LNCaP clone FGC (cell line): ENCODE measurements around the gene SORCS2.

Experiments
- DNase-seq: peaks from one replicate; pipeline ENCODE4 v3.0.0-alpha.2; 2011; ENCODE audit warnings: low read depth
- H3K4me3 ChIP-seq: 2 replicates; pipeline ENCODE4 v1.5.1; 2011; ENCODE audit warnings: mild to moderate bottlenecking, low read depth, low read length, control low read depth
- CTCF ChIP-seq: IDR thresholded peaks from 2 replicates; pipeline ENCODE4 v1.5.1; 2012; ENCODE audit warnings: mild to moderate bottlenecking; ENCODE audit not compliant: control insufficient read depth, insufficient read depth; ENCODE audit errors: extremely low read depth

SORCS2 gene

GRCh38 chr4:7747566-7747965 lies 555.2 kb downstream of the SORCS2 start:
- no peak for DNase-seq
- TF ChIP-seq CTCF, result no peak
- H3K4me3 ChIP-seq, result no peak overlapping the region

DNA sequence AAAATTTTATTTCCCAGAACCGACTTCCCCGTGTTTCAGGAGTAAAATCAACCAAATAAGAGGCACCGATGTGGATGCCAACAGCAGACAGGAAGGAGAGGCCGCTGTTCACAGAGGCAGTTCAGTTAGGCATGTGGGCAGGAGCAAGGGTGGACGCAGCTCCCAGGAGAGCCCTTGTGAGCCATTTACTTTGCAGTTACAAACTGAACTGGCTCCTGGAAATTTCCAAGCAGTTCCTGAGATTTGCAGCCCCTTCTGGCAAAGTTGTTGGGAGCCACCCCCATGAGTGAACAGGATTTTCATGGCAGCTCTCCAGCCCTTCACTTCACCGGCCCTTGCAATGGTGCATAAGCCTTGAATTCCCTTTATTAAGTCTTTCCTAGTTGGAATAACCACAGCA lies 558.2 kb downstream of the SORCS2 start:
- DNase-seq, result no peak
- TF ChIP-seq CTCF, result no peak

GRCh38 chr4:7750972-7751371 lies 558.6 kb downstream of the SORCS2 start:
- no peak for TF ChIP-seq CTCF
- no peak overlapping the region for H3K4me3 ChIP-seq
- no peak for DNase-seq

More for the DNA sequence above, 558.2 kb downstream of the SORCS2 start:
- no peak overlapping the region for H3K4me3 ChIP-seq

DNA sequence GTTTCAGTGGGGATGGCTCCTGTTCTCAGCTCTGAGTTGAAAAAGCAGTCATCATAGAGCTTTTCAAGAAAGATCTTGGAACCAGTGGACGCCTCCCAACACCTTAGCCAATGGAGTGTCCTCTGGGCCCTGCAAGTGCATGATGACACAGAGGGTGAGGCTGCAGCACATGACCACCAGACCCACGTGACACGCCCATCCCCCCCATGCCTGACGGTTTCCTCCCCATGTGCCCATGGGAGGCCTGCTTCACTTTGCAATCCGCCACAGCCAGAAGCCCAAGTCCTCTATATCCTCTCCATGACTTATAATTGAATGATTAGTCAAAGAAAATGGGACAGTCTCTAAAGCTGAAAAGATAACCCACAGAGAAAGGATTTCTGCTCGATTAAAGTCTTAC lies 560.3 kb downstream of the SORCS2 start:
- no peak for TF ChIP-seq CTCF
- DNase-seq, result no peak
- no peak overlapping the region for H3K4me3 ChIP-seq

- no peak for TF ChIP-seq CTCF
- no peak for DNase-seq
- H3K4me3 ChIP-seq, result no peak overlapping the region
These were observed 560.9 kb downstream of the SORCS2 start for GRCh38 chr4:7753271-7753670.

- no peak for DNase-seq
- TF ChIP-seq CTCF, result no peak
- H3K4me3 ChIP-seq, result no peak overlapping the region
These were observed 561.7 kb downstream of the SORCS2 start for GRCh38 chr4:7753931-7754465.

DNA sequence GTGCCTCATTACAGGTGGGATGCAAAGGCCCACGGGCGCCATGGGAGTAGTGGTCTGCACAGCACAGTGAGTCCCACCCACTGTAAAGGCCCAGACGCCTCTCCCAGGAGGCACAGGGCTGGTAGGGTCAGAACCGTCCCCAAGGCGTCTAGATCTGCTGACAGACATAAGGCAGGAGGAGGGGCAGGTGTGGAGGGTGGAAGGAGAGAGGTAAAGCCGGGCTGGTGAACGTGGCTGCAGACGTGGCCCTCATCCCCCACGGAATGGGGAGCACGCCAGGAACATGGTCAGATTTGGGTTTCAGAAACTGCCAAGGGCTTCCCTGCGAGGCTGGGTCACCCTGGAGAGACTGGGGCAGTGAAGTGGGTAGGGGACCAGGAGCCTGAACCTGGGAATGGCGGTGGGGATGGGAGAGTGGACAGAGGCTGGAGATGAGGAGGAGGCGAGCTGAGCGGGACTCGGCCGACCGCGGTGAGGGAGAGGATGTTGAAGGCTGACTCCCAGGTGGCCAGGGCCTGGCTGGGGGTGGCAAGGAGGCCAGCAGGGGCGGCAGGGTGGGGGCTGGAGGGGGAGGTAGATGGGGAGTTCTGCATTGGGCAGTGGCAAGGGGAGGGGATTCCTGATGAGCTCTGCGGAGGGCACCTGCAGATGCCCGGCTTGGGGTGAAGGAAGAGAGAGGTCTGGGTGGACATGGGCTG lies 562.4 kb downstream of the SORCS2 start:
- H3K4me3 ChIP-seq, result no peak overlapping the region
- TF ChIP-seq CTCF, result no peak
- DNase-seq, result no peak
